Muscle of back (tissue), 11 donors: ENCODE results near the gene SLCO3A1. TPM values are rescaled to one million over a fixed set of nuclear protein-coding genes. Genes with fewer than 3 reads are reported as not detected.
"Not testable (repeated sequence)": the region's sequence is repeated elsewhere in the genome, so short reads cannot be mapped to it uniquely, and the experiment has no call there.

Source experiments
- DNase-seq, 3 donors: peaks; one replicate each; pipeline versions ENCODE4 v3.0.0 to v3.0.0-alpha.2; 2013
- polyA plus RNA-seq, 10 donors: library from polyadenylated mRNA; unstranded; fragments of 120-200 nt; gene quantifications; one replicate each; pipeline ENCODE4 v1.2.1, GENCODE V29; 2013; ENCODE audit not compliant: insufficient read length in 10 of 10

SLCO3A1 gene
- polyA plus RNA-seq, 10 donors = 5.0 to 8.7 (median 6.5) TPM

- no peak for DNase-seq
Observed at GRCh38 chr15:92205255-92205739, 351.8 kb downstream of the SLCO3A1 start.

GRCh38 chr15:92207601-92208000, 354.1 kb downstream of the SLCO3A1 start:
- not testable (repeated sequence) for DNase-seq
